Measurements from ENCODE around the gene ARCN1.

The ARCN1 gene

GRCh38 chr11:118619444-118620197 lies 47.4 kb downstream of the ARCN1 start:
- Histone ChIP-seq H3K27me3 (replicated peaks; ENCODE audit: control insufficient read depth, insufficient read depth, low read length, poor library complexity, severe bottlenecking) (peaks cover 4% of the 10 kb centered on the region), H3K4me1 (ENCODE audit: control insufficient read depth, insufficient read depth, low read length, poor library complexity, severe bottlenecking) (peaks cover 4% of the 10 kb centered on the region), H3K4me3 (ENCODE audit: insufficient read depth, low read depth, low read length, poor library complexity, severe bottlenecking) (no peak overlapping the region), H3K27ac (ENCODE audit: insufficient read depth, low read length, poor library complexity, severe bottlenecking) (no peak overlapping the region), H3K9me3 (ENCODE audit: control insufficient read depth, low read length) (no peaks in the 10 kb centered on the region), H3K36me3 (ENCODE audit: control insufficient read depth, insufficient read depth, low read length) (no peaks in the 10 kb centered on the region)
- DNase-seq: no peak

GRCh38 chr11:118620529-118621070 lies 48.4 kb downstream of the ARCN1 start:
- no peak overlapping the region for H3K4me3 ChIP-seq (ENCODE audit: insufficient read depth, low read depth, low read length, poor library complexity, severe bottlenecking)
- no peak for DNase-seq
- H3K4me1 ChIP-seq (ENCODE audit: control insufficient read depth, insufficient read depth, low read length, poor library complexity, severe bottlenecking): peaks cover 4% of the 10 kb centered on the region
- H3K9me3 ChIP-seq (ENCODE audit: control insufficient read depth, low read length): no peaks in the 10 kb centered on the region
- no peaks in the 10 kb centered on the region for H3K36me3 ChIP-seq (ENCODE audit: control insufficient read depth, insufficient read depth, low read length)
- H3K27me3 ChIP-seq (replicated peaks; ENCODE audit: control insufficient read depth, insufficient read depth, low read length, poor library complexity, severe bottlenecking): peaks cover 4% of the 10 kb centered on the region
- no peak overlapping the region for H3K27ac ChIP-seq (ENCODE audit: insufficient read depth, low read length, poor library complexity, severe bottlenecking)

- H3K27ac ChIP-seq (ENCODE audit: insufficient read depth, low read length, poor library complexity, severe bottlenecking): no peak overlapping the region
- peaks cover 4% of the 10 kb centered on the region for H3K27me3 ChIP-seq (replicated peaks; ENCODE audit: control insufficient read depth, insufficient read depth, low read length, poor library complexity, severe bottlenecking)
- DNase-seq: no peak
- H3K4me1 ChIP-seq (ENCODE audit: control insufficient read depth, insufficient read depth, low read length, poor library complexity, severe bottlenecking): peaks cover 4% of the 10 kb centered on the region
- no peaks in the 10 kb centered on the region for H3K36me3 ChIP-seq (ENCODE audit: control insufficient read depth, insufficient read depth, low read length)
- no peaks in the 10 kb centered on the region for H3K9me3 ChIP-seq (ENCODE audit: control insufficient read depth, low read length)
- peak overlapping the region; percentile 24 for H3K4me3 ChIP-seq (ENCODE audit: insufficient read depth, low read depth, low read length, poor library complexity, severe bottlenecking)
These were observed 49.0 kb downstream of the ARCN1 start for GRCh38 chr11:118621071-118621783.

- H3K27ac ChIP-seq (ENCODE audit: insufficient read depth, low read length, poor library complexity, severe bottlenecking): no peak overlapping the region
- no peak for DNase-seq
- no peaks in the 10 kb centered on the region for H3K9me3 ChIP-seq (ENCODE audit: control insufficient read depth, low read length)
- H3K36me3 ChIP-seq (ENCODE audit: control insufficient read depth, insufficient read depth, low read length): no peaks in the 10 kb centered on the region
- H3K27me3 ChIP-seq (replicated peaks; ENCODE audit: control insufficient read depth, insufficient read depth, low read length, poor library complexity, severe bottlenecking): peaks cover 4% of the 10 kb centered on the region
- no peak overlapping the region for H3K4me3 ChIP-seq (ENCODE audit: insufficient read depth, low read depth, low read length, poor library complexity, severe bottlenecking)
- peaks cover 4% of the 10 kb centered on the region for H3K4me1 ChIP-seq (ENCODE audit: control insufficient read depth, insufficient read depth, low read length, poor library complexity, severe bottlenecking)
These were observed 49.7 kb downstream of the ARCN1 start for GRCh38 chr11:118621784-118622375.

- Histone ChIP-seq H3K27ac (ENCODE audit: insufficient read depth, low read length, poor library complexity, severe bottlenecking) (no peak overlapping the region), H3K4me3 (ENCODE audit: insufficient read depth, low read depth, low read length, poor library complexity, severe bottlenecking) (no peak overlapping the region), H3K4me1 (ENCODE audit: control insufficient read depth, insufficient read depth, low read length, poor library complexity, severe bottlenecking) (peaks cover 4% of the 10 kb centered on the region), H3K27me3 (replicated peaks; ENCODE audit: control insufficient read depth, insufficient read depth, low read length, poor library complexity, severe bottlenecking) (peaks cover 4% of the 10 kb centered on the region), H3K9me3 (ENCODE audit: control insufficient read depth, low read length) (no peaks in the 10 kb centered on the region), H3K36me3 (ENCODE audit: control insufficient read depth, insufficient read depth, low read length) (no peaks in the 10 kb centered on the region)
- no peak for DNase-seq
These were observed 50.4 kb downstream of the ARCN1 start for GRCh38 chr11:118622376-118623268.

GRCh38 chr11:118623269-118623655 lies 51.1 kb downstream of the ARCN1 start:
- Histone ChIP-seq H3K27ac (ENCODE audit: insufficient read depth, low read length, poor library complexity, severe bottlenecking) (no peak overlapping the region), H3K27me3 (replicated peaks; ENCODE audit: control insufficient read depth, insufficient read depth, low read length, poor library complexity, severe bottlenecking) (peaks cover 4% of the 10 kb centered on the region), H3K36me3 (ENCODE audit: control insufficient read depth, insufficient read depth, low read length) (no peaks in the 10 kb centered on the region), H3K4me3 (ENCODE audit: insufficient read depth, low read depth, low read length, poor library complexity, severe bottlenecking) (no peak overlapping the region), H3K4me1 (ENCODE audit: control insufficient read depth, insufficient read depth, low read length, poor library complexity, severe bottlenecking) (peaks cover 4% of the 10 kb centered on the region), H3K9me3 (ENCODE audit: control insufficient read depth, low read length) (no peaks in the 10 kb centered on the region)
- no peak for DNase-seq

GRCh38 chr11:118625036-118625690 lies 53.0 kb downstream of the ARCN1 start:
- Histone ChIP-seq H3K27ac (ENCODE audit: insufficient read depth, low read length, poor library complexity, severe bottlenecking) (no peak overlapping the region), H3K4me3 (ENCODE audit: insufficient read depth, low read depth, low read length, poor library complexity, severe bottlenecking) (no peak overlapping the region), H3K9me3 (ENCODE audit: control insufficient read depth, low read length) (no peaks in the 10 kb centered on the region), H3K4me1 (ENCODE audit: control insufficient read depth, insufficient read depth, low read length, poor library complexity, severe bottlenecking) (peaks cover 4% of the 10 kb centered on the region), H3K36me3 (ENCODE audit: control insufficient read depth, insufficient read depth, low read length) (no peaks in the 10 kb centered on the region), H3K27me3 (replicated peaks; ENCODE audit: control insufficient read depth, insufficient read depth, low read length, poor library complexity, severe bottlenecking) (peaks cover 4% of the 10 kb centered on the region)
- no peak for DNase-seq

GRCh38 chr11:118625976-118626375 lies 53.8 kb downstream of the ARCN1 start:
- Histone ChIP-seq H3K27me3 (replicated peaks; ENCODE audit: control insufficient read depth, insufficient read depth, low read length, poor library complexity, severe bottlenecking) (peaks cover 3% of the 10 kb centered on the region), H3K4me3 (ENCODE audit: insufficient read depth, low read depth, low read length, poor library complexity, severe bottlenecking) (no peak overlapping the region), H3K27ac (ENCODE audit: insufficient read depth, low read length, poor library complexity, severe bottlenecking) (no peak overlapping the region), H3K4me1 (ENCODE audit: control insufficient read depth, insufficient read depth, low read length, poor library complexity, severe bottlenecking) (peaks cover 4% of the 10 kb centered on the region), H3K9me3 (ENCODE audit: control insufficient read depth, low read length) (no peaks in the 10 kb centered on the region), H3K36me3 (ENCODE audit: control insufficient read depth, insufficient read depth, low read length) (no peaks in the 10 kb centered on the region)
- DNase-seq: no peak

GRCh38 chr11:118627566-118627965 lies 55.4 kb downstream of the ARCN1 start:
- no peak for DNase-seq
- Histone ChIP-seq H3K9me3 (ENCODE audit: control insufficient read depth, low read length) (no peaks in the 10 kb centered on the region), H3K4me3 (ENCODE audit: insufficient read depth, low read depth, low read length, poor library complexity, severe bottlenecking) (no peak overlapping the region), H3K36me3 (ENCODE audit: control insufficient read depth, insufficient read depth, low read length) (no peaks in the 10 kb centered on the region), H3K27me3 (replicated peaks; ENCODE audit: control insufficient read depth, insufficient read depth, low read length, poor library complexity, severe bottlenecking) (no peaks in the 10 kb centered on the region), H3K4me1 (ENCODE audit: control insufficient read depth, insufficient read depth, low read length, poor library complexity, severe bottlenecking) (no peaks in the 10 kb centered on the region), H3K27ac (ENCODE audit: insufficient read depth, low read length, poor library complexity, severe bottlenecking) (no peak overlapping the region)

Data from effector memory CD4-positive, alpha-beta T cell (primary cell).